H4 (cell line): ENCODE results near the gene PGBD5. TPM values are rescaled to one million over a fixed set of nuclear protein-coding genes. Genes with fewer than 3 reads are reported as not detected.

Experiments
- DNase-seq: peaks from one replicate; pipeline ENCODE4 v3.0.0-alpha.2; 2015; ENCODE audit warnings: low spot score
- total RNA-seq: library from RNA; depleted of rRNA; stranded (reverse); fragments of >200 nt; shearing (Covaris generic); gene quantifications from 2 replicates; pipeline ENCODE4 v1.2.3, GENCODE V29; 2014

The PGBD5 gene
- total RNA-seq, 1 experiment from 2014 or later = 1.5 TPM

- no peak for DNase-seq
Observed at GRCh38 chr1:230396966-230397365, 29.2 kb downstream of the PGBD5 start.

DNA sequence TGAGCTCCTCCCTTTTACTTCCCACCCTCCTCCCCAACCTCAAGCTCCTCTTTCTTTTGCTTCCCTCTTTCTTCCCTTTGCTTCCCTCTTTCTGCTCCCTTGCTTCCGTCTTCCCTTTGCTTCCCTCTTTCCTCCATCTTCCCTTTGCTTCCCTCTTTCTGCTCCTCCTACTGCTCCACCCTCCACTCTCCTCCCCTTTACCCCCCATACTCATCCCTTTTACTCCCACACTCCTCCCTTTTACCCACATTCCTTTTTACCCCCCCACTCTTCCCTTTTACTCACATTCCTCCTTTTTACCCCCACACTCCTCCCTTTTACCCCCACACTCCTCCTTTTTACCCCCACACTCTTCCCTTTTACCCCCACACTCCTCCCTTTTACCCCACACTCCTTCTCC, 30.2 kb downstream of the PGBD5 start:
- DNase-seq = no peak

DNA sequence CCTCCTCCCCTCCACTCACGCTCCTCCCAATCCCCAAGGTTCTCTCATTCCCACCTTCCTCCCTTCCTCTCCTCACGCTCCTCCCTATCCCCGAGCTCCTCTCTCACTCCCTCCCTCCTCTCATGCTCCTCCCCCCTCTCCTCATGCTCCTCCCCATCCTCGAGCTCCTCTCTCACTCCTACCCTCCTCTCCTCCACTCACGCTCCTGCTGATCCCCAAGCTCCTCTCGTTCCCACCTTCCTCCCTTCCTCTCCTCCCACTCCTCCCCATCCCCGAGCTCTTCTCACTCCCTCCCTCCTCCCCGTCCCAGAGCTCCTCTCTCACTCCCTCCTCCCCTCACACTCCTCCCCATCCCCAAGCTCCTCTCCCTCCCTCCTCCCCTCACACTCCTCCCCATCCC, 31.4 kb downstream of the PGBD5 start:
- DNase-seq = no peak

GRCh38 chr1:230394134-230394533, 32.0 kb downstream of the PGBD5 start:
- no peak for DNase-seq

GRCh38 chr1:230393722-230394121, 32.4 kb downstream of the PGBD5 start:
- DNase-seq = no peak

DNA sequence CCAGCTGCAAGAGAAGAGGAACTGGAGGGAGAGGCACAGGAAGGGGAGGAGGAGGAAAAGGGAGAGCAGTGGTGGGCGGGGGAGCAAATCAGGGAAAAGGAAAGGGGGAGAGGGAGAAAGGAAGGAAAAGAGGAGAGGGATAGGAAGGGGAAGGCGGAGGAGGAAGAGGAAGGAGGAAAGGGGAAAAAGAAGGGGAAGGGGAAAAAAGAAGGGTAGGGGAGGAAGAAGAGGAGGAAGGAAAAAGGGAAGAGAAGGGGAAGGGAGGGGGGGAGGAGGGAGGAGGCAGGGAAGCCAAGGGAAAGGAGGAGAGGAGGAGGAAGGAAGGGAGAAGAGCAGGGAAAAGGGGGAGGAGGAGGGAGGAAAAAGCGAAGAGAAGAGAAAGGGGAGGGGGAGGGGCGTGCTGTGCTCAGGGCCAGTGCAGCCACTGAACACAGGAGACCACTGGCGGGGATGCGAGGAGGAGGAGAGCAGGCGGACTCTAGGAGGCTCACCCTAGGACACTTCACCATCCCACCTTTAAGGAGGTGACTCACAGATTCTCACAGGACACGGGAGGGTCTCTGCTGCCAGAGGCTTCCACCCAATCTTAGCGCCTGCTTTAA, 33.1 kb downstream of the PGBD5 start:
- DNase-seq = no peak

GRCh38 chr1:230392536-230392909, 33.6 kb downstream of the PGBD5 start:
- no peak for DNase-seq

DNA sequence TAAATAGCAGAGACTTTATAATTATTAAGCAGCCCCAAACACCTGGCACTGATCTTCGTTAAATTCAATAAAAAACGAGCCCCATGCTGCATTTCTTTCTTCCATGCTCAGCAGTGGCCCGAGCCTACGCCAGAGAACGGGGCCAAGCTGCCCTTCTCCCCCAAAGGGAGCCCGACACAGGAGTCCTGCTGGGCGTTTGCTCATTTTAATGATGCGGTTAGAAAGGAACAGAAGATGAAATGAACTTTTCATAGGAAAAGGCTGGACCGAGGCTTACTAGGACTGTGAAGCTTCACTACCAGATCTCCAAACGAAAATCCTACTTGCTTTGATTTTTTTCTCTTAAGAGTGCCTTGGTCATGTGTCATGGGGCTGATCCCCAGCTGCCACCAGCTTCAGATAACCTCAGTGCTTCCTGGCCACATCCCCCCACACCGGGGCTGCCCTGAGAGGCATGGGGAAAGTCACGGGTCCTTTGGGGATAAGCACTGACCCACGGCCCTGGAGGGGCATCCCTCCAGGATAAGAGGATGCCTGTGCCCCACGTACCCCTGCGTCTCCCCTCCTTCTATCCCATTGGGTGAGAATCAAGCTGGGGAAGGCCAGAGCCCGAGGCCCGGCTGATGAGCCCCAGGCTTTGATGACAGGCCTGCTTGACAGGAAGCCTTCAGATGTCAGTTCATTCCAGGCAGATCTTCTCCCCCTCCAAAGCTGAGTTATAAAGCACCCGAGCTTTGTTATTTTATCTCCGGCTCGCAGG, 34.2 kb downstream of the PGBD5 start:
- no peak for DNase-seq

DNA sequence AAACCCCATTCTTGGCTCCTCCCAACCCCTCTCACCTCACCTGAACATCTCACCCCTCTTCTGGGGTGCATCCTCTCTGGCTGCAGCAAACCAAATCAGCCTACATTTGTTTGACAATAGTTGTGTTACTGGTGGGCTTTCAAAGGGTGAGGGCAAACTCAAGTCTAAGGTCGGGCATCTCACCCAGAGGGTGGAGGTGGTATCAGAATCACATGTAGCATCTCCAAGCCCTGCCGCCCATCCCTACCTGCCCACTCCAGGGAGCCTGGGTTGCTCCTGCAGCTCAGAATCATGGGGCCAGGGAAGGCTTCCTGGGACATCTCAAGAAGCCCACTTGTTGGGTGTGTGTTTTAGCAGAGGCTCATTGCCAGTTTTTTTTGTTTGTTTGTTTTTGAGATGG, 35.8 kb downstream of the PGBD5 start:
- DNase-seq = no peak

GRCh38 chr1:230387876-230388275, 38.3 kb downstream of the PGBD5 start:
- DNase-seq = no peak

DNA sequence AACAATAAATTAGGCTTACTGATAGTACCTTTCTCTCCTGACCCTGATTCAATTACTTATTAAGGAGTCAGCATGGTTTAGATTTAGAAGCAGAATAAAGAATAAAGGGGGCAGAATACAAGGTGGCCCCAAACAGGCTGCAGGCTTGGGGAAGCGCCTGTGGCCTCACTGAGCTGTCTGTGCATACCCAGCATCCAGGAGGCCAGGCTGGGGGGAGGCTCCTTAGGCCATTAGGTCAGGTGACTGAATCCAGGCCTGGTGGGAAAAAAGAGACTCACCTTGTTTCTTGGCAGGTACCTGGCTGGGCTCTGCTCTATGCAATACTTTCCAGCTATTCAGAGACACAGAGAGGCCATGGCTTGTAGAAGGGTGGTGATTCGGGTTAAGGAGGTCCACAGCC, 38.8 kb downstream of the PGBD5 start:
- no peak for DNase-seq

- DNase-seq = no peak
Observed at GRCh38 chr1:230386637-230387262, 39.4 kb downstream of the PGBD5 start.

- no peak for DNase-seq
Observed at GRCh38 chr1:230385930-230386329, 40.2 kb downstream of the PGBD5 start.

- no peak for DNase-seq
Observed at GRCh38 chr1:230385158-230385450, 41.0 kb downstream of the PGBD5 start.

GRCh38 chr1:230384380-230385157, 41.6 kb downstream of the PGBD5 start:
- no peak for DNase-seq

- no peak for DNase-seq
Observed at GRCh38 chr1:230383425-230383824, 42.7 kb downstream of the PGBD5 start.

DNA sequence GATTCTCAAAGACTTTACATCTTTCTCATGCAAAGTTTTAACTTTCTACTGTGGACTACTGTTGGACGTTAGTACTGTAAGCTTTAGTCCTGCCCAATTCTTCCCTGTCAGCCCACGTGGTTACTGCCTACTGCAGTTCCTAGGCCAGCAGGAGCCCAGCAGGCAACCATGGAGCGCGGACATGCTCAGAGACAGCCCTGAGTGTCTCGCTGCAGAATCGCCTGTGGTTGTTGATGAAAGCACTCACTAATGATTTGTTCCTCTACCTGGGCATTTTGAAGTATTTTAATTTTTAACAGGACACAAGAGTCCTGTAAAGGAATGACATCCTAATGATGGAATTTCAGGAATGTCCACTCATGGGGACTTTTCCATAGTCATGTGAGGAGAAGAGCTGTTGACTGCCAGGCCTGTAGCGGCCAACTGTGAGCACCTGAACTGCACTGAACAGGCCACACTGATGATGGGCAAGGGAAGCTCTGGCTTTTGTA, 44.1 kb downstream of the PGBD5 start:
- no peak for DNase-seq

DNA sequence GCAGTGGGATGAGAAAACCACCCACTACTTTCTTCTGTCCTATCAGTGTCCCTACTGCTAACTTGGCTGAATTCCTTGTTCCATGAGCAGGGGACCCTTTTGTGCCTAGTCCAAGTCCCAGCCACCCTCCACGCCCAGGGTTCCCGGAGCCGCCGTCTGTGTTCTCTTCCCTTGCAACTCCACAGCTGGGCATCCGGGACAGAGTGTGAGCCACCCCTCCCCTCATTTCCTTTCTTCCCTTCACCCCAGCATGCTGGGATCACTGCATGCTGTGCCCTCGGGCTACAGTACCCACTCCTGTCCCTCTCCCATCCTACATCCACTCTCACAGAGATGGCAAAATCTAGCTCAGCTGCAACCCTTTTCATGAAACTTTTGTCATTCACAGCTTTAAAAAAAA, 44.5 kb downstream of the PGBD5 start:
- DNase-seq = no peak

DNA sequence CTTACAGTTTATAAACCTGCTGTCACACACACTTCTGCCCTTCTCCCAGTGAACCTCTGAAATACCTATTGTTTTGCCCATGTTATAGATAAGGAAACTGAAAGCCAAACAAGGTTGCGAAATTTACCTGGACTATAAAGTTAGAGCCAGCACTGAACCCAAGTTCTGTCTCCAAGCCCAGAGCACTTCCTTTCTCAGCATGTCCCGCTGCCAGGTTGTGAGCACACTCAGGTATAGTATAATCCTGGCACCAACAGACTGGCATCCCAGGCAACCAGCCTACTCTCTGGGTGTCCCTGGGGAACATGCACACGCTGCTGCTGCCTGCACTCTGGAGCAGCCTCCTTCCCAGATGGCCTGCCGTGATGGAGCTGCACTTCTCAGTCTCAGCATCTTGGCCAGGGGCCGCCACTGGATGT, 45.1 kb downstream of the PGBD5 start:
- DNase-seq = no peak

DNA sequence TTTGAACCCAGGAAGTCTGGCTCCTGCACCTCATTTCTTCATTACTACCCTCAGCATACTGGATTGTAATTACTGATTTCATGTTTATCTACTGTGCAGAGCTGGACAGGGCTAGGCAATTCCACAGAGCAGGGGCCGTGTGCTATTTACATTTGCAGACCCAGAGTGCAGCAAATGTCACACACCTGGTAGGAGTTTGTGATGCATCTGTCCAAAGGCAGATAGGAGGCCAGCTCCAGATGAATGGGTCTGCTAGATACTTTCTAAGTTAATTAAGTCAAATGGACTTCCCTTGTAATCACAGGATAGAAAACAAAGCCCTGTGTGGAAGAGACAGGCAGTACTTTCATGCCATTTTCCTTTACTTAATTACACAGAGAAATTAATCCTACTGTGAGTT, 46.2 kb downstream of the PGBD5 start:
- no peak for DNase-seq

GRCh38 chr1:230379462-230379861, 46.7 kb downstream of the PGBD5 start:
- DNase-seq = no peak

DNA sequence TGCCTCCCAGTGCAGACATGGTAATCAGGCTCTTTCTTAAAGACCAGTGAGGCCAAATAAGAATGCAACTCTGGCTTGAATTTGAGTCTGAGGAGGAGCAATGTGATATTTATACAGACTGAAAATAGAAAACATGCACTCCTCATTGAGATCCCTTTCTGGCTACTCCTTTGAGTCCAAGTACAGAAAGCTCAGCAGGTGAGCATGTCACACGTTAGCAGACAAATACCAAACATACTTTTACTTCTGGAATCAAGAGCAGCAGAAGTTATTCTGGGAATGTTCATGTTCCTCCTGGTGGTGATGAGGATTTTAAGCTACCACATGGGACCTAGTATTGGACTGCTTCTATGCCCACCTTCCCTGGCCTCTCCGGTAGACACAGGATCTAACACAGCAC, 48.3 kb downstream of the PGBD5 start:
- no peak for DNase-seq

DNA sequence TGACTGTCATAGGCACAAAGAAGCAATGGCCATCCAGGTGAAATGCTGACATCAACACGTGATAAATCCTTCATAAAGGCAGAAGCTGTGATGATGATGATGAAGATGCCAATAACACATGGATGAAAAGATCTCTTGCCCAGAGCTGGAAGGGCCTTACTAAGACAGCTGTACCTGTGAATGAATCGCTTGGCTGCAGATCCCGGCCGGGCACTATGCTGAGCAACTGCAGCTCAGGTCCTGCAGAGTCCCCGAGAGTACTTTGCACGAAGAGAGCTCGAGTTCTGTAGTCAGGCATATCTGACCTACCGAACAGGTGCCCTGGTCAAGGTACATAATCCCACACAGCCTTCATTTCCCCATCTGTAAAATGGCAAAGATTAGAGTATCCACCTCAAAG, 48.8 kb downstream of the PGBD5 start:
- no peak for DNase-seq
